Measurements from ENCODE around the gene ST6GAL1. TPM values are rescaled to one million over a fixed set of nuclear protein-coding genes. Genes with fewer than 3 reads are reported as not detected.
"Not testable (repeated sequence)": the region's sequence is repeated elsewhere in the genome, so short reads cannot be mapped to it uniquely, and the experiment has no call there.

Gene ST6GAL1
- polyA plus RNA-seq, 3 donors = 19.0 to 24.4 (median 20.5) TPM

- peaks cover 5 to 21% of the 10 kb centered on the region in 2 donors for H3K36me3 ChIP-seq (replicated peaks in 1 of 2; ENCODE audit: control insufficient read depth in 1 of 2, insufficient read depth in 2 of 2, low read length in 2 of 2)
- no peaks in the 10 kb centered on the region for H3K27me3 ChIP-seq (ENCODE audit: control insufficient read depth in 2 of 2, insufficient read depth in 2 of 2, low read length in 2 of 2)
- peak overlapping the region; percentile 63 for H2AFZ ChIP-seq (ENCODE audit: insufficient read depth, low read depth, low read length, poor library complexity, severe bottlenecking)
- no peaks in the 10 kb centered on the region for H3K9me3 ChIP-seq (replicated peaks in 1 of 2; ENCODE audit: control insufficient read depth in 1 of 2, insufficient read depth in 1 of 2, low read length in 2 of 2)
- peaks cover 0 to 4% (median 2%) of the 10 kb centered on the region in 7 donors for H3K9me3 Mint-ChIP-seq
- H4K20me1 ChIP-seq (ENCODE audit: insufficient read depth, low read length) = peaks cover 14% of the 10 kb centered on the region
- H3K4me3 ChIP-seq (replicated peaks in 1 of 3; ENCODE audit: low read depth in 2 of 3, low read length in 3 of 3) = peak overlapping the region in 1 of 3 experiments; percentile 33
- H3K27ac Mint-ChIP-seq = peak overlapping the region; percentile 69 to 88 (median 84)
- H3K79me2 ChIP-seq (ENCODE audit: insufficient read depth, low read length) = peaks cover 55% of the 10 kb centered on the region
- H3K4me3 Mint-ChIP-seq = peak overlapping the region; percentile 11 to 63
- H3K4me2 ChIP-seq (replicated peaks; ENCODE audit: extremely low read depth, low read length, poor library complexity, severe bottlenecking) = peak overlapping the region; percentile 43
- no peak overlapping the region for H3K9ac ChIP-seq (ENCODE audit: insufficient read depth, low read length, poor library complexity, severe bottlenecking)
- H3K27ac ChIP-seq (ENCODE audit: low read depth in 1 of 2, low read length in 2 of 2) = peak overlapping the region in 1 of 2 donors; percentile 78
- WGBS (ENCODE audit: insufficient coverage) = 31% methylated on average over 2 of the region's 4 CpGs
- H3K36me3 Mint-ChIP-seq = peaks cover 37 to 43% of the 10 kb centered on the region in 2 donors
- H3K4me1 ChIP-seq (ENCODE audit: control insufficient read depth in 1 of 2, insufficient read depth in 2 of 2, low read length in 2 of 2) = peaks cover 19 to 23% of the 10 kb centered on the region in 2 donors
- TF ChIP-seq CTCF (IDR thresholded peaks at IDR 0.05) = no peak
- intact Hi-C loops (cut with micrococcal nuclease) = no loop called here
- peaks cover 29% of the 10 kb centered on the region for H3K4me1 Mint-ChIP-seq
- peak; percentile 50 to 70 (median 64) for DNase-seq
- H3K27me3 Mint-ChIP-seq (ENCODE audit: low read depth in 3 of 3) = no peaks in the 10 kb centered on the region
Observed at GRCh38 chr3:186953011-186953487, 22.7 kb downstream of the ST6GAL1 start.

DNA sequence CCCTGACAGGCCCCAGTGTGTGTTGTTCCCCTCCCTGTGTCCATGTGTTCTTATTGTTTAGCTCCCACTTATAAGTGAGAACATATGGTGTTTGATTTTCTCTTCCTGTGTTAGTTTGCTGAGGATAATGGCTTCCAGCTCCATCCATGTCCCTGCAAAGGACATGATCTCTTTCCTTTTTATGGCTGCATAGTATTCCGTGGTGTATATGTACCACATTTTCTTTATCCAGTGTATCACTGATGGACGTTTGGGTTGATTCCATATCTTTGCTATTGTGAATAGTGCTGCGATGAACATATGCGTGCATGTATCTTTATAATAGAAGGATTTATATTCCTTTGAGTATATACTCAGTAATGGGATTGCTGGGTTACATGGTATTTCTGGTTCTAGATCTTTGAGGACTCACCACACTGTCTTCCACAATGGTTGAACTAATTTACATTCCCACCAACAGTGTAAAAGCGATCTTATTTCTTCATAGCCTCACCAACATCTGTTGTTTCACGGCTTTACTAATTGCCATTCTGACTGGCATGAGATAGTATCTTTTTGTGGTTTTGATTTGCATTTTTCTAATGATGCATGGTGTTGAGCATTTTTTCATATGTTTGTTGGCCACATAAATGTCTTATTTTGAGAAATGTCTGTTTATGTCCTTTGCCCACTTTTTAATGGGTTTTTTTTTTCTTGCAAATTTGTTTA is 23.8 kb downstream of the ST6GAL1 start:
- no CpG with 5 or more reads among the region's 6 CpGs for WGBS (ENCODE audit: insufficient coverage)
- H3K9me3 ChIP-seq (replicated peaks in 1 of 2; ENCODE audit: control insufficient read depth in 1 of 2, insufficient read depth in 1 of 2, low read length in 2 of 2); DNase-seq; intact Hi-C loops (cut with micrococcal nuclease); H3K4me2 ChIP-seq (replicated peaks; ENCODE audit: extremely low read depth, low read length, poor library complexity, severe bottlenecking); H3K9ac ChIP-seq (ENCODE audit: insufficient read depth, low read length, poor library complexity, severe bottlenecking); H3K27me3 ChIP-seq (ENCODE audit: control insufficient read depth in 2 of 2, insufficient read depth in 2 of 2, low read length in 2 of 2); H3K9me3 Mint-ChIP-seq; H3K27me3 Mint-ChIP-seq (ENCODE audit: low read depth in 3 of 3); H3K4me3 Mint-ChIP-seq; H3K4me3 ChIP-seq (replicated peaks in 1 of 3; ENCODE audit: low read depth in 2 of 3, low read length in 3 of 3); H2AFZ ChIP-seq (ENCODE audit: insufficient read depth, low read depth, low read length, poor library complexity, severe bottlenecking); H3K27ac ChIP-seq (ENCODE audit: low read depth in 1 of 2, low read length in 2 of 2): not testable (repeated sequence)
- Histone ChIP-seq H3K36me3 (replicated peaks in 1 of 2; ENCODE audit: control insufficient read depth in 1 of 2, insufficient read depth in 2 of 2, low read length in 2 of 2) (peaks cover 0 to 13% of the 10 kb centered on the region in 2 donors), H3K79me2 (ENCODE audit: insufficient read depth, low read length) (peaks cover 56% of the 10 kb centered on the region), H4K20me1 (ENCODE audit: insufficient read depth, low read length) (peaks cover 12% of the 10 kb centered on the region), H3K4me1 (ENCODE audit: control insufficient read depth in 1 of 2, insufficient read depth in 2 of 2, low read length in 2 of 2) (peaks cover 22 to 25% of the 10 kb centered on the region in 2 donors)
- peaks cover 33% of the 10 kb centered on the region for H3K4me1 Mint-ChIP-seq
- peaks cover 28 to 32% of the 10 kb centered on the region in 2 donors for H3K36me3 Mint-ChIP-seq
- peak overlapping the region in 3 of 7 donors; percentile 29 to 78 (median 72) for H3K27ac Mint-ChIP-seq
